NK-92 (cell line): Measurements from ENCODE around the gene CACNA1C.

Experiments
- DNase-seq: peaks from one replicate; lab custom pipeline; 2025; ENCODE audit not compliant: unreplicated experiment; lab: John Stamatoyannopoulos, UW

The CACNA1C gene

DNA sequence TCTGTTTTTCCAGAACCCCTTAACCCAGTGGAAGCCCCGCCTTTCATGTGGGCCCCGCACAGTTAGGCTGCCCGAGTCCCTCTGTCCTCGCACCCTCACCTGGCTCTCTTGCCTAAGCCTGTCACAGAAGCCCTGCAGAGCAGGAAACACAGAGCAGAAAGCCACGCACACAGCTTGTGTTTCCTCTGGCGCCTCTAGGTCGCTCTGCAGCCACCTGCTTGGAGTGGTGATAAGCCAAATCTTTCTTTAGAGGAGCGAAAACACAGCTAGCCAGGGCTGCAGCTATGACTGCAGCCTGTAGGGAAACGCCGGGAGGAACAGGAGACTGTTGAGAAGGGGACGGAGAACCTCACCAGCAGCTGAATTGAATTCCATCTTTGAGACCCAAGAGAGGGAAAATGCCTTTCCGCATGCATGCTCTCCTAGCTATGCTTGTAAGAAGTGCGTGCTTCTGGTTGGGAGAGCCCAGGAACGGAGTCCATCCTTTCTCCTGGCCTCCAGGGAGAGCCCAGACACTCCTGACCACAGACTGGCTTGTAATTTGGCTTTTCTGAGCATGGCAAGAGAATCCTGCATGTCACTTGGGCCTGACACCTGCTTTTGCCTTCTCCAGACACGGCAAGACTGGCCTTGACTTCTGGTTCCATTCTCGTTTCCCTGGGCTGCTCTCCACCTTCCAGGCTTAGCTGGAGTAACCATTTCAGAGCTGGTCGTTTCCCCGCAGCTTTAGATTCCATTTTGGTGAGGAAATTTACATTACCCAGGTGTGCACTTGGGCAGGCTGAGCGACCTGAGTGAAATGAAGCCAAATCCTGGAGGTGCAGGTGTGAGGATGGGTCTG lies 301.6 kb downstream of the CACNA1C start:
- no peak for DNase-seq

DNA sequence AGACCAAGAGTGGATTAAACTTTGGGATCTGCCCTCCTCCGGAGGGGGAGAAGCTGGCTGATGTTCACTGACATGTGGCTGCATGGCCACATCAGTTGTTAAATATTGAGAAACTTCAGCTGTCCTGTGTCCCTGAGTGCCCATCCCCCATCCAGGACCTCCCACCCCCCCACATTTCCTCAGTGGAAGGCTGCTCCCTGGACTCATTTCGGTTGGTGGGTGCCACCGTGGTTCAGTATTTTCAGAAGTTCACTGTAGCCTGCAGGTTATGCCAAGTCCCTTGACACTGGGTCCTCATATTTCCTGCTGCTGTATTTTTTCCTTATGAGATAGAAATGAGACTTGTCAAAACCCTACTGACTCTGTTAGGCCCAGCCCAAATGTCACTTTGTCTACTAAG lies 302.4 kb downstream of the CACNA1C start:
- DNase-seq: no peak

DNA sequence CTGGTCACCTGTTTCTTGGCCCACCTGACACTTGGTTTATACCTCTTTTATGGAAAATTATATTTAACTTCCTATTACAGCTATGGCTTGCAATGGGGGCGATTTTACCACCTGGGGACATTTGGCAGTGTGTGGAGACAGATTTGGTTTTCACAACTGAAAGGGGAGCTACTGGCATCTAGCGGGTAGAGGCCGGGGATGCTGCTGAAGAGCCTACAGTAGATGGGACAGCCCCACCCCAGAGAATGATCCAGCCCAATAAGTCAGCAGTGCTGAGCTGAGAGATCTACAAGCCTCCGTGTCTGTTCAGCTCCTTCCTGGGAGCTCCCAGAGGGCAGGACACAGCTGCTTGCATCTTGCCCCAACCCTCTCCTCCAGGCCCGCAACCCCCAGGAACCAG lies 302.8 kb downstream of the CACNA1C start:
- no peak for DNase-seq

DNA sequence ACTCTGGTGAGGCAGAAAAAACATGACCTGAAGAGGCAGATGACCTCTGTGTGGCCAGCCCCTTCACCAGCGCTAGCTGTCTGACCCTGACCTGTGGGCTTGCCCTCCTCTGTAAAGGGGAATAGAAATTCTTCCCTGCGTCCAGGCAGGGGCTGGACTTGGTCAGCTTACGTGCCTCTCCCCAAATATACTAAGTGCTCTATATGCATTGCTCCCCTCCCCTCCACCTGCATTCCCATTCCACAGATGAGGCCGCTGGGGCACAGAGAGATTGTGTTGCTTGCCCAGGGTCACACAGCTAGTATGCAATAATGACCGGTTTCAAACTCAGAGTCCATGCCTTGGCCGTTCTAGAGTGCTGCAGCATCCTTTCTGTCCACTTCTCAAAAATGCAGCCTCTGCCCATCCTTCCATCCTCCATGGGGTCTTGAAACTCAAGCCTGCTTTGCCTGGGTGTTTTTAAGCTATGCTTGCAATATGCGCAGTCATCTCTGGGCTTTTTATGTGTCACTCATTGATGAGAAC lies 303.9 kb downstream of the CACNA1C start:
- no peak for DNase-seq

DNA sequence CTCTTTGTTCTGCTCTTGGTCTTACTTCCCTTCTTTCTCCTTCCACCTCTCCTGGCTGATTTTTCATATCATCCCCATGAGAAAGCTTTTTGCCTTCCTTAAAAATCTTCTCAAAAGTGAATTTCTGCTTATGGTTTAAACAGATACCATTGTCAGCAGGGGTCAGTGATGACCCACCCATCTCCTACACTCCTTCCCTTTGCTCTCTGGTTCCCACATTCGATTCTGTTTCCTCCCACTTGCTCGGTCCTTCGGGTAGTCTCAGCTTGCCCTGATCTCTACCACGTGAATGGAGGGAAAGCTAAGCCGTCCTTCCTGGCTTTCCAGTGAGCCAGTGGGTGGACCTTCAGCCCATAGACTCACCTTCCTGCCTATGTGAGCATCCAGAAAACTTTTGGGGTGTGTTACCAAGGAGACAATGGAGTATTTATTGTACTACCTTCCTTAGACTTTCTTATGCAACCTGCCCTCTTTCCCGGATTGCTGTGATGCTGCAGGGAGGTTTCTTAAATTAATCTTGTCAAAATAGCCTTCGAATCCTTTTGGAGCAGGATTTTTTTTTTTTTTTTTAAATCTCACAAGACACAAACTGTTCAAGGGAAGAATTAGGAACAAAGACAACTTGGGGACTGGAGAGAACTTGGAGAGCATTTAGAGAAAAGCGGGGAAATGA lies 306.3 kb downstream of the CACNA1C start:
- no peak for DNase-seq

DNA sequence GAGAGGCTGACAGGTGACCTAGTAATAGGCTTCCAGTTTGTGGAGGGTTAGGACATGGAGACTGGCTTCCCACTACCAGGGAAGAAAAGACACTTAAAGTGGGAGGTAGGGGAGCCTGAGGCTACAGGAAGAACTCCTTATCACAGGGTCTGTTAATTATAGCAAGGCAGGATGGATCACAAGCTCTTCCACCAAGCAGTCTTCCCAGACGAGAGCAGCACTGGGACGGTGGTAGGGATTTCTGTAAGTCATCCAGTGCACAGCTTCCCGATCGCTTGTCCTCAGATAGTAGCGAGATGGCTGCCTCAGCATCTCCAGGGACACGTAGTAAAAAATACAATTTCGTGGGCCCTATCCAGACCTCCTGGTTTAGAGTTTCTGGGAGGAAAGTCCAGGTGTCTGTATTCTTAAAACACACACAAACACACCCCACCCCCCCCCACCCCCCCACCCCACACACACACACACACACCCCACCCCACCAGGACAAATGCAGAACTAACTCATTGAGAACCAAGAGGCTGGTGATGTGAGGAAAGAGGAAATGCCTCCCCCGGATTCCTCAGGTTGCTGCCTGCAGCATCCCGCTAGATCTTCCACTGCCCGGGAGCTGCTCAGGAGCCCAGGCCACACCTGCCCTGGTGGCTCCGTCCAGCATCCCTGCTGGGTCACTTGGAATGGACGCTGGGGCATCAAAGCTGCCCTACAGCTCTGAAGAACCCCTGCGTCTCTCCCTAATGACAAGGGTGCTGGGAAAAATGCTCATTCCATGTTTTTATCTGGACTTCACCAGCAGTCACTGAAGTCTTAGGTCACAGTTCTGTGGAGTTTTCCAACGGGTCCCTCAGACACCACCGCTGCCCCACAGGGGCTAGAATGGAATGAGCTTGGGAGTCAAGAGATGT lies 307.2 kb downstream of the CACNA1C start:
- DNase-seq: no peak

DNA sequence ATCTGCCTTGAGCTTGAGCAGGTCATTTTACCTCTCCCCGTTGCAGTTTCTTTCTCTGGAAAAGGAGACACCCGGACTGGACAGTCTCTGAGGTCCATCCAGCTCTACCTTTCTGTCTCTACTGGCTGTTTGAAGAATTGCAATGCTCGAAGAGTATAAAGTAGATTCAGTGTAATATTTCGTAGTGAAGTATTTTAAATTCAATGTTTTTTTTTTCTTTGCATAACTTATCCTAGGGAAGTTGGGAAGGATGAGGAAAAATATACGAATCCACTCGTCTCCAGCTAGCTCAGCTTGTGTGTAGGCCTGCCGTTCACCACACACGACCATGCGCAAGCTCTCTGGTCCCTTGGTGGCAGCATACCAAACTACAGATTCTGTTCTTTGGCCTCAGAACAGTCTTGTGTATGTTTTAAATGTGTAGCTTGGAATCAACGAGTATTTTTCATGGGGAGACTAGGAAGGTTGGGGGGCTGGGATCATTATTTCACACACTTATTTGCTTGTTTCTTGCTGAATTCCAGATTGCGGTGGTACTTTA lies 307.9 kb downstream of the CACNA1C start:
- no peak for DNase-seq

DNA sequence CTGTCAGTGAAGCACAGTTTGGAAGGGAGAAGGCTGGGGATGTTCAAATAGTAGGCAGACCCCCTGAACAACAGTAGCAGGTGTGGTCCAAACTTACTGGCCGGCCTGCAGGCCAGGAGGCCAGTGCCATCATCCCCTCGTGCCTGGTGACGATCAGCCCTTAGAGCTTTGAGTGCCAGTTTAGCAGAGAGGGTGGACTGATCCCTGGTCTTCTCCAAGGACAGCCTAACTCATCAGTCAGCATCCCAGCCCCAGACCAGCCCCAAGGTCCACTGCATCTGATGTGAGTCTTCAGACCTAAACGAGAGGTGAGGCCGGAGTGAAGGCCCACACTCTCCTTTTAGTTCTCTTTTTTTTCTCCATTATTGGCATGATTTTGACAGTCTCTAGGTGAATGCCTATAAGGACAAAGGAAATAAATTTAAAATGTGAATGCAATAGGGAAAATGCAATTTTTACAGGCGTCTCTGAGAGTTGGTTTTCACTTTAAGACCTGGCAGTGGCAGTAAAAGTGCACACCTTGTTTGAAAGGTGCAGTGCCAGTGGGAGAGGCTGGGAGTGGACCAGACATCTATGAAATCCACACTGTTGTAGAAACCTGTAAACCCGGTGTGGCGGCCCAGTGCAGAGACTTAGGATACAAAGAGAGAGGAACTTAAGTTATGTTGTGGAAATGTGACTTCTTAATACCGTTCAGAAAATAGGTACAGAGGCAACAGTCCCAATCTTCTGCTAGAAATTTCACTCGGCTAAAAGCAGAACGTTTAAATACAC lies 311.2 kb downstream of the CACNA1C start:
- DNase-seq: no peak

DNA sequence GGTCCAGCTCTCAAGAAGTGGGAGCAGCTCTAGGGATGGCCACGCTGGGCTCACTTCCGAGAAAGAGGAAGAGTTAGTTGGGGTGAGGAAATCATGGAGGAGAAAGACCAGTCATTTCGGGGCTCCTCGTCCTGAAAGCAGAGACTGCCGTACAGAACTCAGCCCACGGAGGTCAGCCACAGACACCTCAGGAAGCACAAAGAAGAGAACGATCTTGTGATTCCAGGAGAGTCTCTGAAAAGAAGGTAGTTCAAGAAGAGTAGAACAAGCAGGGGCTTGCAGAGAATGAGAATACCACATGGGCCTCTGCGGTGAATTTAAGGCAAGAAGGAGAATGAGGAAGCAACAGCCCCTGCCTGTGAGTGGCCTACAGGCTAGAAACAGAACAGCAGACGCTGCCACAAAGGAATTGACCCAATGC lies 311.9 kb downstream of the CACNA1C start:
- DNase-seq: no peak

DNA sequence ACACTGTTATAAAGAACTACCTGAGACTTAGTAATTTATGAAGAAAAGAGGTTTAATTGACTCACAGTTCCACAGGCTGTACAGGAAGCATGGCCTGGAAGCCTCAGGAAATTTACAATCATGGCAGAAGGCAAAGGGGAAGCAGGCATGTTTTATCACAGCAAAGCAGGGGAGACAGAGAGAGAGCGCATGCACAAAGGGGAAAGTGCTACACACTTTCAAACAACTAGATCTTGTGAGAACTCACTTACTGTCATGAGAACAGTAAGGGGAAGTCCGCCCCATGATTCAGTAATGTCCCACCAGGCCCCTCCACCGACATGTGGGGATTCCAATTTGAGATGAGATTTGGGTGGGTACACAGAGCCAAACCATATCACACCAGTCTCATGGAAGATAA lies 313.9 kb downstream of the CACNA1C start:
- no peak for DNase-seq

DNA sequence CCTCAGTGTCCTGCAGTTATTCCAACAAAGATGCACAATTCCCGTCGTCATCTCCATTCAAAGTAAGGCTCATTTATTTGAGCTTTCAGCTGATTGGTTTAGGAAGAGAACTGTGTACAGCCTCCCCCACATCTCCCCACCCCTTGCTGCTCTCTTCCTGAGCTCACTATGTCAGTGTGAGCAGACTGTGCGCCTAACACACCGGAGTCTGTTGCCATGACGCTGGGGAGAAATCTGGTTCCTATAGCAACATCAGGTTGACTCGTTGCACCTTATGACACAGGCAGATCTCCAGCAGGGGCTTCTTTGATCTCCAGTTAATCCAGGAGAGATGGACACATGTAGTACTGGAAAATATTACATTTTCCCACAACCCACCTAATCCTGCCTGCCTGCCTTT lies 319.4 kb downstream of the CACNA1C start:
- no peak for DNase-seq

DNA sequence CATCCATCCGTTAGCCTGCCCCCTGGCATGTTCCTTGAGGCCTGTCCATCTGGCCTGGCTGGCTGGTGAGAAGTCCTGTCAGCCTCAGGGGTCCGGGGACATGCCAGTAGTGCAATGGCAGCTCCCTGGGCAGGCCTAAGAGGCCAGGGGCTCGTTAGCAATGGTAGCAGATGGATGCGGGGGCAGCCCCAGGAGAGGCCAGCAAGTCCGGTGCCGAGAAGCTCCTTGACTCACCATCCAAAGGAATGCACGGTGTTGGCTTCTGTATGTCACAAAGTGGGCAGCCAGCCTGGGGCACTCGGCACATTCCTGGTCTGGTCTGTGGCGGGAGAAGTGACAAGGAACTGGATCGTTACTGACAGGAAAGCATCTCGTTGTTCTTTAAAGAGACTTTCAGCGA lies 319.9 kb downstream of the CACNA1C start:
- DNase-seq: no peak

DNA sequence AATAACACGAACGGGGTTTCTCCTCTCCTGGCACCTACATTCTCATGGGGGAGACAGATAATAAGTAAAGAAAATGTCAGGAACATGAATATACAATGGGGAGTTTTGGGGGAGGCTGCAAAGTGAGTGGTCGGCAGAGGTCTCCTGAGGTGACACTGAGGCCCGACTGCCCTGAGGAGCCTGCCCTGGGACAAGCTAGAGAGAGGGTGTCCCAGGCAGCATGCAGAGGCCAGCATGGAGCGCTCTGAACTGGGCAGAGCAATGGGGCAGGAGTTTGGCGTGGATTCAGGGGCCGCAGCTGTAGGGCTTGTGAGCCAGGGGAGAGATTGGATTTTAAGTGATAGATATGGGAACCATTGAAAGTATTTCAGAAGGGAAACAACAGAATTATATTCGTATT lies 320.5 kb downstream of the CACNA1C start:
- DNase-seq: no peak

DNA sequence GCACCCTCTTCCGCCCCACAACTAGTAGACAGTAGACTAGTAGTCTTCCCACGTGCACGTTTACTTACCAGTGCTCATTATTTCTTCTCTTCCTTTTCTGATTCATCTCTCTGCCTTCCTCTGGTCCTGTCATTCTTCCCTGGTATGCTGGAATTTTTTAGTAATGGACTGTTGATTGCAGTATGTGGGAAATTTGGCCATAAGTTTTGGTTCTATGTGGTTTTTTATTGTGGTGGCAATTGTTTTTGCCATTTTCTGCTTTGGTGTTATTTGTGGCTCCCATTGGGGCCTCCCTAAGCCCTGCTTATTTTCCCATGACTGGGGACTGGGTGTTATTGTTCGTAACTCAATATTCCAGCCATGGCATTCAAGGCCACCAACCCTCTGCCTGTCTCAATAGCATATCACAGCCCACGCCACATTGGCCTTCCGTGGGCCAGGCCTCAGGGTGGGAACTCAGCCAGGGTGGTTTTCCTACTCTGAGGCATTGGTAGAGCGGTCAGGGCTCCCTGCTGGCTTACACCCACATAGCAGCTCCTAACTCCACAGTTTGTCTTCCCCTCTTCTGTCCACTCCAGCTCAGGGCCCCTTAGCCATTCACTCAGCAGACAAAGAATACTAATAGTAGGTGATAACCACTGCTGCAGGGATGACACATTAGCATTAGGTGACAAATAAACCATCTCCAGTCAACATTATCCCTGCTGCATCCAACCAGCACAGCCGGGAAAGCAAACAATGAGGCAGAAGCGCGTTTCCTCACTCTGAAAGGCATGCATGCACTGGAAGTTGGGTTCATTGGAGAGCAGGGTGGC lies 321.5 kb downstream of the CACNA1C start:
- DNase-seq: no peak

DNA sequence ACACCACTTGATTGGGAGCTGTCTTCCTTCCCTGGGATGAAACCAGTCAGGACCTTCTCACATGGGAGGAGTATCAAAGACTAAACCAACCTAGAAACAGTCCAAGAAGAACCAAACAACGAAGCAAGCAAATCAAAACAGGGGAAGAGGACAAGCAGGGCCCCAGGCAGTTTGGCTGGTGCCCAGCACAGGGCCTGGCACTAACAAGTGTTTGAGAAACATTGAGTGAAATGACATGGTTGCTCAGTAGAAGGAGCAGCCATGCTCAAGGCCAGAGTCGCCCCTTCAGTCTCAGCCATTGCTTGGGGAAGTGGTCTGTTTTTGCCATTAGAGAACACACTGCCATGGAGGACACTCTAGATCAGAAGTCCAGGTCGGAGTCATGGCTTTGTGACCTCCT lies 323.1 kb downstream of the CACNA1C start:
- no peak for DNase-seq

DNA sequence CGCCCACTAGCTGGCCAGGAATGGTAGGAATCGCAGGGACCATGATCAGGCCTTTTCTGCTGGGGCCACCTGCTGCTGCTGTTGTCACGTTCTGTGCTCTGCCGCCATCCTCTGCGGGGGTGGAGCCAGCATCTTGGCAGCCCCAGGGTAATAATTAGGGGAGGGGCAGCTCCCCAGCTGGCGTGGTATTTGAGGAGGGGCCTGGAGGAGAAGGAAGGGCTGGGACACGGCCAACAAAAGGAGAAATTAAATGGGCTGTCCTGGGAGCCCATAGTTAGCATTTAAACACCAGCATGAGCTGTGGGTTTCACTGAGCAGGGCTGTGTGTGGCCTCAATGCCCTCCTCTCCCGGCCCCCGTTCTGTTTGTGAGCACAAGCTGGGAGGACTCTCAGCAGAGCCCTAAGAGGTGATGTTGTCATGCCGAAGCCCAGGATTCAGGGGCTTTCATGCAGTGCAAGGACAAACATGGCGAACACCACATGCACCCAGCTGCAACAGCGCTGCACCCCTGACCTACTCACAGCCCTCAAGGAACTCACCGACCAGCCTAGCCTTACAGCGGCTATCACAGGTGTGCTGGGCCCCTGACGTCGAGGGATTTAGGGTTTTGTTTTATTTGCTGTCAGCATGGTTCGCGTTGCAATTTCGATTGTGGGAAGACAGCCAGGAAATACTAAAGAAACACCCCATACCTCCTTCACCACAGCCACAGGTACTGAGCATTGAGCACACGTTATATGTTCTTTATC lies 324.3 kb downstream of the CACNA1C start:
- no peak for DNase-seq

DNA sequence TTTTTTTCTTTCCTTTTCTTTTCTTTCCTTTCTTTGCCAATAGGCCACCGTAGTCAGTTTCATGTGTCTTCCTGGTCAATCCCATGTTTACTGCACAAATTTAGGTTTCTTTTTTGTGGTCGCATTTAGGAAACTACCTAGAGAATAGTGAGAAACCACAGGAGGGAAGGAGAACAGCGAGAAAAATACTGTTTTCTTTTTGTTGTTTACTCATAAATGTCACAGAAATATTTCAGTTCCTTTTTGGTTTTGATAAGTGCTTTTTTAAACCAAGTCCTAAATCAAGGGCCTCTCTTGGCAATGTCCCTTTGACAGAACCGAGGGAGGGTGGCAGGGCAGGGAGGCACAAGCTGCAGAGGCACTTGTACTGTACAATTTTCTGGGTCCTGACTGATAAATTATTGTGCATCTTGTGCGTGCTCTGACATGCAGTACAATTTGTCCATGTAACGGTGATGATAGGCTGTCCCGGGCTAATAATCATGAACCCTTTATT lies 326.1 kb downstream of the CACNA1C start:
- no peak for DNase-seq

DNA sequence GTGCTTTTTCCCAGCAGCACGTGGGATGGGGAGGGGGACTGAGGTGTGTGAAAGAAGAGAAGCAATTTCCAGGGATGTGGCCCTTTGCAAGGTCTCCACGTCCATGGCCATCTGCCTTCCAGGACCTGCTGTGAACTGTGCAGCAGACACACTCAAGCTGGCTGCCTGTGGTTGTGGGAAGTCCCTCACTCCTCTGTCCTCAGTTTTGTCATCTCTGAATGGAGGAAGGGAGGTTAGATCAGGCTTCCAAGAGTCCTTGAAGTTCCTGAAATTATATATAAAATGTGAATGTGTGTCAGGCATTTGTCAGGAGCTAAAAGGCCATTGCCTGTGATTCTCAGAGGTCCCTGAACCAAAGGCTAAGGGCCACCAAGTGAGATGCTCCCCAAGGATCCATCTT lies 328.2 kb downstream of the CACNA1C start:
- DNase-seq: no peak
